ENCODE results near the gene ROCK2.
A peak's percentile ranks its signal among the peaks of the same experiment; 100 is the strongest.

The ROCK2 gene

DNA sequence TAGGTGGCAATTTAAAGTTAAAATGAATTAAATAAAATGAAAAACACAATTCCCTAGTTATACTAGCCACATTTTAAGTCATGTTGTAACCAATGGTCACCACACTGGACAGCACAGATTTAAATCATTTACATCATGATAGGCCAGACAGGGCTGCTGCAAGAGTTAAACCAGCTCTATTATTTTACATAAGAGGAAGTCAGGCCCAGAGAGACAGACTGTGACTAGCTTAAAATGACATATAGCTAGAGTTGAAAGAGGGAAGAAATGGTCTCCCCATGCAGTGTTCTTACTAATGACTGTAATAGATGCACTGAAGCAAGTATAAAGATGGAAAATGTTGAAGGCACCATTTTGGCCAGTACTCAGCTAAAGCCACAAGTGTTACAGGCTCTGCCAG lies 119.5 kb downstream of the ROCK2 start:
- no peak for DNase-seq

DNA sequence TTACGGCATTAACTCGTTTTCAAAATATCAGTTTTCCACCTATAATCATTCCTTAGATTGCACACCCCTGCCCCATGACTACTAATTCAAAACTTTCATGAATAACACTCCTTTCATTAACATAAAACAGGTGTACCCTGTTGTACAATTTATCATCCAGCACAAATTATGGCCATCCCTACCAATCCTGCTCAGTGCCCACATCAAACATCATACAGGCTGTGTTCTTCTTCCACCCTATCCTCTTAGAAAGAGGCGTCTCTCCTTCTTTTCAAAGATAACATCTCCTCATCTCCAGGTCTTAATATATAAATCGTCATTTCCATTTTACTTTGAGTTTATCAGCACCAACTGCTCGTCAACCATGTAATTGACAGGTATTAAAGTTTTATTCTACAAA lies 121.6 kb downstream of the ROCK2 start:
- DNase-seq = no peak

DNA sequence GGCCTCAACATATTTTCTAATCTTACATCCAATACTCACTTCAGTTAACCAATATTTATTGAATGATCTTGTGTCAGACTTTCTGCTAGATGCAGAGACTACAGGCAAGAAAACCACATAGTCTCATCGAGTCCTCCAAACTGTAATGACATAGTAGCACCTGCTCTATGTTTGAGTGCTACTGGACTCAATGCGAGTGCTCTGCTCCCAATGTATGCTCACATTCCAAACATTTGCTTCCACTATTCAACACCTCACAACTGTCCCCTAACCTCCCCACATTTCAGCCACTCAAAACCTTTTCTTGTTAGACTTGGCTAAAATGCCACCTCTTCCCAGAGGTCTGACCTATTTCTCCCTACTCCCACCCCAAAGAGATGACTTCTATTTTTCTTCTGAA lies 124.0 kb downstream of the ROCK2 start:
- no peak for DNase-seq

DNA sequence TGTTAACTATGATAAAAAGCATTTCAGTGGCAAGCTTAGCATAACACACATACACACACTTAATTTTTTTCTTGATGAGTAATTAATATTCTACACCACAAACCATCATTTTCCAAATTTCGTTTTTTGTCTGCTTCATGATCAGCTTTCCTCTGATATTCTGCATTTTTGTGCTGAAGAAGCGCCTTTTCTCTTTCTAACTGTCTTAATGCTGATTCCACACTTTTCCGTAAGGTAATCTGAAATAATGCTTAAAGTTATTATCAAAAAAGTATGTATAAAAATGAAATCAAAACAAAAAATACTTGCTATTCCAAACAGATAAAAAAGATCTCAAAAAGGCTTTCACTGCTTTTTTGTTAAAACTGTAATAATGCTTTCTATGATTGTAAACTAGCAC lies 129.0 kb downstream of the ROCK2 start:
- DNase-seq = no peak

DNA sequence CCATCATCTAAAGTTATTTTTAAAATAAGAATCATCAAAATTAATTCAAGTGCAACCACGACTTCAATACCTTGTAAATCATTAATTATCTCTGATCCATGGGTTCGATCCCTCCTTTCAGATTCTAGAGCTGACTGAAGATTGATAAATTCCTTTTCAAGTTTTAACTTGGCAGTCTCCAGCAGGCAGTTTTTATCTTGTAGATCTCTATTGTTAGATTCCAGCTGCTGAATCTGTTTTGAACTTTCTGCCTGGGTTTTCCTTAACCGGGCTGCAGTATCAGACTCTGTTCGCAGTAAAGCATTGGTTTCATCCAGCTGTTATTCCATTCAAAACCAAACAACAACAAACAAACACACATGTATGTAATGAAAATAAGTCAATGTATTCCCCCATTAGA lies 129.7 kb downstream of the ROCK2 start:
- DNase-seq = no peak

DNA sequence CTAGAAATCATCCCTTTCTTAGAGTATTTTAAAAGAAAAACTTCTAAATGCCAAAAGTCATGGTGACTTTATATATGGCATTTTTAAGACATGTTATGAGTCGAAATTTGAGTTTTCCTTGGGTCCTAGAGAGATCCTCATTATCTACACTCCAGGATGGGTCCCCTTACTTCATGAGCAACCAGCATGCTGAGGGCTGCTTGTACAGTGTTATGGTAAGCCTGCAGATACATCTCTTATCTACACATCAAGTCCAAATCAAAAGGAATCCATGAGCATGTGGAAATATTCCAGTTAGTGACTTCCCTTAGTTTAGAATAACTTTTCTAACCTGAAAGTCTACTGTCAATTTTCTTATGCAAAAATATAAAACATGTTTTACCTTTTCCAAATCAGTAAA lies 130.5 kb downstream of the ROCK2 start:
- DNase-seq = no peak

DNA sequence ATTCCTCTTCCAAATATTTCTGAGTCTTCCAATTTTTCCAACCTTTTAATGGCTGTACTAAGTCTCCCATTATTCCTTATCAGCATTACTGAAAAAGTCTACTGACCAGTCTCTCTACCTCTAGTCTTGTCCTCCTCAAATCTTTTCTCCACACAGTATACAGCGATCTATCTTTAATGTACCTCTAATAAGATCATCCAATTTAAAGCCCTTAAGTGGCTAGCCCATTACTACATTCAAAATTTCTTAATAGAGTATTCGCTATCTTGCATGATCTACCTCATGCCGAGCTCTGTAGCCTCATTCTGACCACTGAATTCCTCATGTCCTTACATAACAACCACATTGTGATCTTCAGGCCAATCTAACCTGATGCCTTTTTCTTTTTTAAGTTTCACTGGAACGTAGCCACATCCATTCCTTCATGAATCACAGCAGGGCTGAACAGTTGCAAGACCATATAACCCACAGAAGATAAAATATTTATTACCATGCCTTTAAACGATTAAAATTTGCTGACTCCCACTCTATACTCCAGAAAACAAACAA lies 131.3 kb downstream of the ROCK2 start:
- no peak for DNase-seq

DNA sequence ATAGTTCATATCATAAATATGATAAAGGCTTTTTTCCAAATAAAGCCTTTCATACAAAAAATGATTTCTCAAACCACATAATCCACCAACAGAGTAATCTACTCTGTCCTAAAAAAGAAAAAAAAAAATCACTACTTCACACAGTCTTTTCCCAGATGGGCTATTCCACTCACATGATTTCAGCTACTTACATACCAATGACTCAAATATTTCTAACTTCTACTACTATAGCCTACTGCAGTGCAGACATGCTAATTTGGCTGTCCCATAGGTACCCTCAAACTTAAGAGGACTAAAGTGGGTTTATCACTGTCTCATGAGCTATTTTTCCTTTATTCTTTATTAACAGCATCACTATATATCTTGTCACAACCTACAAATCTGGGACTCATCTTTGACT lies 131.8 kb downstream of the ROCK2 start:
- DNase-seq = no peak

DNA sequence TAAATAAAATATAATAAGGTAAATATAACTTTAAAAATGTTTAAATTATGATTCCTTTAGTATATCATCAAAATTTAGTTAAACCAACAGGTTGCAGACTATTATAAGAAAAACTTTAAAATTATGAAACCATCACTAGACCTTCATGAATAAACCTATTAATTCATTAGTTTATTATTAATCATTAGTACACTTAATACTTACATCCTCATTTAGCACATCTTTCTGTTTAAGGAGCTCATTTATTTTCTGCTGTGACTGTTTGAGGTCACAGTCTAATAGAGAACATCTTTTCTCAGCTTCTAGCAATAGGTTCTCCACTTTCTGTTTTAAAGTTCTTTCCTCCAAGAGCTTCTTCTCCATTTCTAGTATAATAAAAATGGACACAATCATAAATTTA lies 136.4 kb downstream of the ROCK2 start:
- DNase-seq = no peak

DNA sequence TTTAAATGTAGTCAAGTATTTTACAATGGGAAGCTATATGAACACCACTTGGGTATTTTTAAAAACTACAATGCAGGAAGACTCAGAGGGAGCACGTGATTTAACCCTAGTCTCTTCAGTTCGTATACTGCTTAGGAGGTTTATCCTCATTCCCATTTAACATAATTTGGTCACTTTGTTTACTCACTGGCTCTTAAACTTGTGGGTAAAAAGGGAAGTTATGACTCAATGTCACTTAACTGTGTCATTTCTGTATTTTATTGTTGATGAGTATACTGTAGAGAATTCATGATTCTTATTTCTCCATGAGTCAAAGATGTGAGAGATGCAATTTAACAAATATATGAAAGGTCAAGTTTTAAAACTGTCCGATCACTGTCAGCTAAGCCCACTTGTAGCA lies 141.0 kb downstream of the ROCK2 start:
- DNase-seq = no peak

DNA sequence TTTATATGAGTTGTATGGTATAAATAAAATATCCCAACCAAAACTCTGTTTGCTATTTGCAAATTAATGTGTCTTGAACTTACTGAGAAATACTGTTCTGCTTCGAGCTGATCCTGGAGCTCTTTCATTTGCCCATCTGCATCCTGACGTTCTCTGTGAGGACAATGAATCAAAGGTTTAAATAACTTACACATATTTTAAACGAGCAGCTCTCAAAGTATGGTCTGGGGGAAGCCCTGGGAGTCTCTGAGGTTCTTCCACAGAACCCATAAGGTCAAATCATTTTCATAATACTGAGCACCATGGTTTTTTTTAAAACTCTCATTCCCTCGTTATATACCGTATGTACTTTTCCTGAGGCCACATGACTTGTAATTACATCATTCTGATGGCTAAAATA lies 142.5 kb downstream of the ROCK2 start:
- no peak for DNase-seq

DNA sequence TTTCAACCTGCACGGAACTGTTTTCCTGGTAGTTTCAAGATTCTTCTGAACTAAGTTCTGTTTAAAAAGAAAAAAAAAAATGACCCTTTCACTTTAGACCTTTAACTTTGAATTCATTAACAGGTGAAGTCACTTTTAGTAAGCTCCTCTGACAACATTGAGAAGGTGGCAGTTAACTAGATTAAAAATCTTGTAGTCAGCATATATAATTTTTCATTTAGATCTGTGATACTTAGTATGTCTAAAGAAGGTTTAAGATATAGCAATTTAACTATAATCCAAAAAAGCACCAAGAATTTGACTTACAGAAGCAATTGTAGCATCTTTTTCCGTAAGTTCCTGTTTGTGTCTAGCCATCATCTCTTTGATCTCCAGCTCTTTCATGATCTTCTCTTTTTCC lies 143.8 kb downstream of the ROCK2 start:
- DNase-seq = no peak

DNA sequence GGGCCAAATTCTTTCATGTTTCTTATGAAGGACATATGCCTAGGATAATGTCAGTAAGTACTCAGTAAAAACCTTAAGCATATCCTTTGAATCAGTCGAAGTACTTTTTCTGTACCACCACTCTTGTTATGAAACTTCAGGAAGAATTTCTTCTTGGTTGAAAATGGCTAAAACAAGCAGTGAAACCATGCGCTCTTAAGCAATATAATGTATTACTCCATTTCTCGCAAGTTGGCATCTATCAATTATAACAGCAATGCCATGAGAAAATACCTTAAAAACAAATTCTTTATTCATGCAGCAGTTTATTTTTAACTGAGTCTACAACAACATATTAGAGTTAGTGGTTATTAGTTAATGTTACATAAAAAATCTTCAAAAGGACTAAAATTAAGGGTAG lies 148.2 kb downstream of the ROCK2 start:
- no peak for DNase-seq

DNA sequence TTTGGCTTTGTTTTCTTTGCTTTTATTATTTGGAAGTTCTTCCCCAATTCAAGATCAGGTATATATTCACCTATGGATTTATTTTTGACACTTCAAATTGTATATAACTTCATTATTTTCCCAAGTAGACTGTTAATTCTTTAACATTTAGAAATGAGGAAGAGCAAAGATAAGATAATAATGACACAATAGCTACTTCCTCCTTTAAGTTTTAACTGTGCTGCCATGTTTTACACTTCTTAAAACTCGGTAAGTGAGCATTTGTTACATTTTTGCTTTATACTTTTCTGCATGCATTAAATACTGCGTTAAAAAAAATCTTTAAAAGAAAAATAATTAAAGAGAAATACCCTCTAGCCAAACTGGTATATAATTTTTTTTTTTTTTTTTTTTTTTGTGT lies 156.7 kb downstream of the ROCK2 start:
- DNase-seq = no peak

DNA sequence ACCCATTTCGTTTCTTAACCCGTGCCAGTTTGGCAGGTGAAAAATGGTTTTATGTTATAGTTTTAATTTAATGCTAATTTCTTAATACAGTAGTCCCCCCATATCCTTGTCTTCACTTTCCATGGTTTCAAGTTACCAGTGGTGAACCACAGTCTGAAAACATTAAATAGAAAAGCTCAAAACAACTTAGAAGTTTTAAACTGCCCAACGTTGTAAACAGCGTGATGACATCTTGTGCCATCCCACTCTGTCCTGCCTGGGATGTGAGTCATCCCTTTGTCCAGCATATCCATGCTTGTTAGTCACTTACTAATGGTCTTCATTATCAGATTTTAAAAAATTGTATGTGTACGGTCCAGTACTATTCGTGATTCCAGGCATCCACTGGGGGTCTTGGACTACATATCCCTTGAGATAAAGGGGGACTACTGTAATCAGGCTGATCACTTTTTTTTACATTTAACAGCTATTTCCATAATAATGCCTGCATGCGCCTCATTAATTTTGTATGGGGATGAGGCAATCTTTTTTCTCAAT lies 157.3 kb downstream of the ROCK2 start:
- no peak for DNase-seq

DNA sequence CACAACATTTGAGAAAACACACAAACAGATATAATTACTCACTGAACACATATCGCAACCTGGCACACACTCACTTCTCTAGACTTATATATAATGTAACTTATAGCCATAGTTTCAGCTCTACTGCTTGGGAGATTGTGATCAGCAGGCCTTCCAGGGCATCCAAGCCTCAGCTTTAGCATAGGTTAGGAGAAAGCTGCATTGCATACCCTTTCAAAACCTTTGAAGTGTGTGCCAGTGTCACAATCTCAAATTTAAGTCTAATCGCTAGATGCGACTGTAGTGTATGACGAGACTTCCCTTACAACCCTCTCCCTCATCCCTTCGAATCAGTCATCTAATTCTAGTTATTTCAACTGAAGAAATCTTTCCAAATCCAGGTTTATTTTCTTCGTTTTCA lies 158.3 kb downstream of the ROCK2 start:
- DNase-seq = no peak

DNA sequence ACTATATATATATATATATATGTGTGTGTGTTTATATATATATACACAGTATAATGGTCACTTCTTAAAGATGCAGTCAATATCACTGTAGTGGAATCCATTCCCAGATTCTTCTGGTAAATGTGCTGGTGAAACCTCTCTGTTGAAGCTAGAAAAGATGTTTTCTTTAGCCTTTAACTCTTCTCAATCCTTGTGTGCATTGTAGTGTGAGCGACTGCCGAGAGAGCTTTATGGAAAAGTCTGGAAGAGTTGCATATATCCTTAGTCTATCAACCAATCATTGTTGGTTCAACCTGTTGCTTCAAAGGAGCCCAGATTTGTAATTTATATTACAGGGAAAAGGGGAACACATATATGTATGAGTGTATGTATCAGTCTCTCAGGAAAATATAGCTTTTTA lies 161.5 kb downstream of the ROCK2 start:
- DNase-seq = no peak

DNA sequence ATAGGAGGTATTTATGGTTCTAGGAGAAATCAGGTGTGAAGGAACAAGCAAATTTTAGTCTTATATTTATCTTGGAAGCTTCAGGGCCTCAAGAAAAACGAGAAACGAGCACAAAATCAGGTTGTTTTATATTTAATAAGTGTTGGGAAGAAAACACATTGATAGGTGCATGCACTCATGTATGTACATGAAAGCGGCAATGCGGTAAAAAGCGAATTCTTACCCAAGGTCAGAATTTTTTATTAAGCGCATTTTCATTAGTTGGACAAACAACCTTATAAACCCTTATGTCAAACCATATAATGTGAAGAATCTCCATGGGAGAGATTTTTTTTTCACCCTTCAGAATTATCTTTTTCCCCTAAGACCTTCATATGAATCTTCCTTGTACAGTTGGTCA lies 163.8 kb downstream of the ROCK2 start:
- DNase-seq = no peak

DNA sequence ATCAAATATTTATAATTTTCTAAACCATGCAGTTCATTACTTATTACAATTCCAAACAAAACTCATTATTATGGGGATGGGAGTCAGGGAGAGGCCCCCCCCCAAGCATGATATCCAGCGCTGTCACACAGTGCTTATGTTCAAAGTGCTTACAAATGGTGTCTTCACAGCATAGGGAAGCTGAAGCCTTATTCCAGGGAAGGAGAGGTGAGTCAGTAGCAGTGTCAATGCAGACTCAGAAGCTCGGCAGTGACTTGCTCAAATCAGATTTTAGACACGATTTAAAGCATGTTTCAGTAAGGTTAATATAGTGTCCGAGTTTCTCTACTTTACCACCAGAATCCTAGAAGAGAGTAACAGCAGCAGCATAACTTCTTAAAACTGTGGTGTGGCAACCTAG lies 164.5 kb downstream of the ROCK2 start:
- DNase-seq = no peak

DNA sequence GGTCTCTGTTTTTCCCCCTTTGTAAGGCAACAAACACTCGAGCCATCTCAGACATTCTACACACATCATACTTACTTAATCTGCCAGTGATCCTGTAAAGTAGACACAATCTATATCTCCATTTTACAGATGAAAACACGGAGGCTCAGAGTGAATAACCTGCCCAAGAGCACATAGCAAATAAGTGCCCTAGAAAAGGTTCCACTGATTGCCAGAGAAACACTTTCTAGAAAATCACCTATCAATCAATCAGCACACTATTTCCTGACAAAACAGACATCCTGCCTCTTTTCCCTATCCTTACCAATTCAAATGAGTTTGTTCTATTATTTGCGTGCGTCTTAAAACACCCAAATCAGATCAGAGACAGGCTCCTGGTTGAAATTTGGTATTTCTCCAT lies 165.2 kb downstream of the ROCK2 start:
- no peak for DNase-seq

DNA sequence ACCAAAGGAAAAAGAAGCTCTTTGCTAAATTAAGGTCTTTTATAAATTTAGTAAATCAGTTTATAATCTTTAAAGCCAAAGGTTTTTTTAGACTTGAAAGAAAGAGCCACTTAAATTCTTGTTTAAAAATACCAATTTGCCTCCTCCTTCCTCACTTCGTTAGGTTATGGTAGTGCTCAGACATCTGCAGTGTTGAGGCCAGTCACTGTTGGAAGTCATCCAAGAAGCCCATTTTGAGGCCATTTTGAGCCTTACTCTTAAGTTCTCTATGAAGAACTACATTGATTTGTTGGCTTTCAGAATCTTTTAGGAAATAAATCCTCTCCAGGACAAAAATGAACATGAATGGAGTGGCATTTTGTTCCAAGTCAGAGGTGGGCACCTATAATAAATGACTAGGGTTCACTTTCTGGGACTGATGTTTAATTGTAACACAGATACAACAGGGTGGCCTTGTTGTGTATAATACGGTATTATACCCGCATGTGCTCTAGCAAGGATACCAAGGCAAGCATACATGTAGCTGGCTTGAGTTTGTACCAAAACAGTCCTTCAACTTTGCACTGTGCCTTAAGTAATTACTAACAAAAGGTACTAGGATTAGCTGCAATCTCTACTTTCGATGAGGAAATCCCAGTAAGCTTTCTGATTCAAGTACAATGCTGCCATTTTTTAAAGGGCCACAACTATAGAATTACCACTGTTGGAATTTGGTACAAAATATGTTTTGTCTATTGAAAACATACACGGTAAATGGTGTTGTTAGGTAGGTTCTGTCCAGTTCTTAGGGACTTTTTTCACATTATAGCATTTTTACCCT lies 166.4 kb downstream of the ROCK2 start:
- DNase-seq = peak; percentile 44

DNA sequence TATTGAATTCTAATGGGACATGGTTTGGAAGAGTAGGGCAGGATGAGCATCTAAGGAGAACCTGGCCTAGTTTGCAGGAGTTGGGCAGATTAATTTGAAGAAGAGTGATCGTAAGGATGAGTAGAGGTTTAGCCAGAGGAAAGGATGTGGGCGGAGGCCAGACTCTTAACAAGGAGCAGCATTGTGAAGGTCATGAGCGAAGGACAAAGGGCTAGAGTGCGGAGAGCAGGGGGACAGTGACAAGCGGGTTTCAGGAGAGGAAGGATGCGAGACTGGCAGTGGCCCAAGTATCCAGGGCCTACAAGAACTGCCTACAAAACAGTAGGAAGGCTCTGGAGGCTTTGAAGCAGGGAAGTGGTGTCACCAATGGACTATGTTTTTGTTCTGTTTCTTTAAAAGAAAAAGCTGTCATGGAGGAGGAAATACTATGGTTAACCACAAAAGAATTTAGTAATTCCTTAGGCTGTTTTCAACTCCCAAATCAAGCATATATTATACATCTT lies 169.1 kb downstream of the ROCK2 start:
- no peak for DNase-seq

DNA sequence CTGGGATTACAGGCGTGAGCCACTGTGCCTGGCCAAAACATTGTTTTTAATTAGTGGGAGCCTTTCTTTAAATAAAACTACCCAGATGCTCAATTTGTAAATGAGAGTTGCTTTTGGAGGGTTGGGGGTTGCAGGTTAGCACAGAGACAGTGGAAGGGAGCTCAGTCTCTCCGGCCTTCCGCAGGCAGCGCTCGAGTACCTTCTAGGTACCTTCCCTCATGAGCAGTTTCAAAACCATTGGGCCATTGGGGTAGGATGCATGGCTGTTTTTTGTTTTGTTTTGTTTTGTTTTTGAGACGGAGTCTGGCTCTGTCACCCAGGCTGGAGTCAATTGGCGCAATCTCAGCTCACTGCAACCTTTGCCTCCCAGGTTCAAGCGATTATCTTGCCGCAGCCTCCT lies 170.2 kb downstream of the ROCK2 start:
- no peak for DNase-seq

DNA sequence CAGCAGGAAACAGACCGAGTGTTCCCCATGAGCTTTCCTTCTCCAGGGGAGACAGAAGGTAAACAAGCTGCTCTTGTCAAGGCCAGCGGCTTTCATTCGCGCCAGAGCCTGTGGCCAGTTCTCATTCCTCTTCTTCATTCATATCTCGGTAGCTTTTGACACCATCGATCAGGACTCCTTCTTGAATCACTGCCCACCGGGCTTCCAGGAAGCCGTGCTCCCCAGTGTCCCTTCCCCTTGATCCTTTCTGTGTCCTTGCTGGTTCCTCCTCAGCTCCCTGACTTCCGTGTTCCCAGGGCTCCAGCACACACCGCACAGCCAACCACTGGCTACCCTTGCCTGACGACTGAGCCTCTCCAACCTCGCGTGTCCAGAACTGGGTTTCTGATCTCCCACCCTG lies 175.1 kb downstream of the ROCK2 start:
- DNase-seq = no peak

DNA sequence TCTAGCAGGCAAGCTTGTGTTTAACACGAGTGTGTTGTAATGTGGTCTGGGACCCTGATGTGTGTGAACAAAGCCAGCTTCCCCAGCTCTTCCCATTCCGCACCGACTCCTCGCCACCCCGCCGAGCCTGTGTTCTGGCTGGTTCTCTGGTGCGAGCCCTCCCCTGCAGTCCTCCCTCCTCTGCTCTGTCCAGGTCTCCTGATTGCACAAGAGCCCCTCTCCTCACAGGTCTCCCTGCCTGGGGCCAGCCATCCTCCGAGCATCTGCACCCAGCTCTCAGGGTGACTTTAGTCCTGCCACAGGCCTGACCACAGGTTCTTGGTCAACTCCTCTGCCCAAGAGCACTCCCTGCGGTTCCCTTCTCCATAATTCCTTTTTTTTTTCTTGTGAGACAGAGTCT lies 175.9 kb downstream of the ROCK2 start:
- DNase-seq = no peak

Data from NCI-H1092 (cell line).